AG09319 (cell line): ENCODE results near the gene SGIP1.

ENCODE experiments used
- DNase-seq: peaks from one replicate; pipeline ENCODE4 v3.0.0-alpha.2; 2010; ENCODE audit warnings: low read depth; ENCODE audit errors: extremely low read depth
- CTCF ChIP-seq: IDR thresholded peaks from 2 replicates; pipeline ENCODE4 v1.5.1; 2011; ENCODE audit warnings: low read depth, mild to moderate bottlenecking, inconsistent platforms, low read length, moderate library complexity

Gene SGIP1

GRCh38 chr1:66704177-66704875 is 170.4 kb downstream of the SGIP1 start:
- no peak for DNase-seq
- no peak for TF ChIP-seq CTCF

GRCh38 chr1:66705110-66705509 is 171.2 kb downstream of the SGIP1 start:
- DNase-seq = peak; percentile 25
- TF ChIP-seq CTCF = no peak

GRCh38 chr1:66711420-66711819 is 177.5 kb downstream of the SGIP1 start:
- peak; percentile 40 for TF ChIP-seq CTCF
- DNase-seq = no peak

GRCh38 chr1:66712839-66713238 is 178.9 kb downstream of the SGIP1 start:
- DNase-seq = no peak
- no peak for TF ChIP-seq CTCF

GRCh38 chr1:66723985-66724384 is 190.0 kb downstream of the SGIP1 start:
- no peak for DNase-seq
- no peak for TF ChIP-seq CTCF

- DNase-seq = peak; percentile 54
These were observed 192.1 kb downstream of the SGIP1 start for GRCh38 chr1:66725885-66726665.

More at GRCh38 chr1:66725885-66726665, 192.1 kb downstream of the SGIP1 start:
- peak; percentile 98 for TF ChIP-seq CTCF
